GM12892 (cell line): ENCODE data around the gene SLC46A2.

ENCODE experiments used
- POLR2A ChIP-seq: IDR thresholded peaks from 2 replicates; pipeline ENCODE4 v1.6.1; 2011; ENCODE audit warnings: low read depth, low read length, control low read depth
- POLR2AphosphoS5 ChIP-seq: IDR thresholded peaks from 2 replicates; pipeline ENCODE4 v1.6.1; 2011; ENCODE audit warnings: low read depth, low read length, control low read depth
- TAF1 ChIP-seq: IDR thresholded peaks from 2 replicates; pipeline ENCODE4 v1.6.1; 2011; ENCODE audit warnings: low read depth, mild to moderate bottlenecking, control low read depth, low read length, borderline replicate concordance

GRCh38 chr9:112867275-112867991 is 23.2 kb downstream of the SLC46A2 start:
- TF ChIP-seq POLR2A: no peak
- TF ChIP-seq TAF1: no peak
- TF ChIP-seq POLR2AphosphoS5: no peak
